Neural progenitor cell (in vitro differentiated cells): ENCODE results near the gene RAMAC.

Source experiments
- CTCF ChIP-seq: fragments of 200-600 bp; sonication (generic); IDR thresholded peaks from 2 replicates; pipeline ENCODE4 v1.5.1; 2017; ENCODE audit warnings: antibody characterized with exemption, mild to moderate bottlenecking
- EZH2 ChIP-seq: fragments of 200-600 bp; sonication (generic); IDR thresholded peaks from 2 replicates; pipeline ENCODE4 v1.6.1; 2017; ENCODE audit warnings: antibody characterized with exemption, mild to moderate bottlenecking, moderate library complexity
- EZH2phosphoT487 ChIP-seq: fragments of 200-600 bp; sonication (generic); IDR thresholded peaks from 2 replicates; pipeline ENCODE4 v1.6.1; 2017; ENCODE audit warnings: antibody characterized with exemption

GRCh38 chr15:82978438-82978837 is 7.6 kb upstream of the RAMAC start:
- TF ChIP-seq EZH2phosphoT487 (no peak), EZH2 (no peak), CTCF (no peak)
